HL-60 (cell line): Measurements from ENCODE around the gene ACHE.

Source experiments
- POLR2AphosphoS5 ChIP-seq: IDR thresholded peaks from 2 replicates; pipeline ENCODE4 v1.6.1; 2012; ENCODE audit warnings: low read depth
- REST ChIP-seq: IDR thresholded peaks from 2 replicates; pipeline ENCODE4 v1.6.1; 2012; ENCODE audit warnings: low read depth; ENCODE audit not compliant: insufficient replicate concordance
- TF ChIP-seq, protein P1 (sequence below): IDR thresholded peaks from one replicate; pipeline ENCODE4 v1.5.1; 2011; ENCODE audit warnings: low read length, control low read depth, inconsistent platforms; ENCODE audit not compliant: insufficient read depth

DNA sequence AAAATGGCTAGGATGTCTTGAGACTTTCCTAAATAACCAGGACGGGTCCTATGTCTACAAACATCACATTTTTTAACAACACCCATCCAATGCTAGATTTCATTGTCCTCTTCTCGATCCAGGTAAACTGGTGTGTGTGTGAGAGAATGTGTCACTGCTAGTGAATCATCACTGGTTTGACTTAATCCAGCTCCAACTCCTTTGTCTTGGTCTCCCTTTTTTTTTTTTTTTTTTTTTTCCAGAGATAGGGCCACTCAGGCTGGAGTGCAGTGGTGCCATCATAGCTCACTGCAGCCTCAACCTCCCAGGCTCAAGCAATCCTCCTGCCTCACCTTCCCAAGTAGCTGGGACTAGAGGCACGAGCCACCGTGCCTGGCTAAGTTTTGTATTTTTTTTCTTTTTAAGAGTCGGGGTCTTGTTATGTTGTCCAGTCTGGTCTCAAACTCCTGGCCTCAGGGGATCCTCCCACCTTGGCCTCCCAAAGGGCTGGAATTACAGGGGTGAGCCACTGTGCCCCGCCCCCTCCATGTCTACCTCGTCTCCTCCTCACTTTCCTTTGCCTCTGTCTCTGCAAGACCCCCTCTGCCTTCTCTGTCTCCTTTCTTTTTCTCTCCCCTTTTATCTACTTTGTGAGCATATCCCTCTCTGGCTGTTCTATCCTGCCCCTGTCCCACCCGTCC is 4.0 kb downstream of the ACHE start:
- TF ChIP-seq POLR2AphosphoS5 (no peak), REST (no peak)
- TF ChIP-seq, protein P1, sequence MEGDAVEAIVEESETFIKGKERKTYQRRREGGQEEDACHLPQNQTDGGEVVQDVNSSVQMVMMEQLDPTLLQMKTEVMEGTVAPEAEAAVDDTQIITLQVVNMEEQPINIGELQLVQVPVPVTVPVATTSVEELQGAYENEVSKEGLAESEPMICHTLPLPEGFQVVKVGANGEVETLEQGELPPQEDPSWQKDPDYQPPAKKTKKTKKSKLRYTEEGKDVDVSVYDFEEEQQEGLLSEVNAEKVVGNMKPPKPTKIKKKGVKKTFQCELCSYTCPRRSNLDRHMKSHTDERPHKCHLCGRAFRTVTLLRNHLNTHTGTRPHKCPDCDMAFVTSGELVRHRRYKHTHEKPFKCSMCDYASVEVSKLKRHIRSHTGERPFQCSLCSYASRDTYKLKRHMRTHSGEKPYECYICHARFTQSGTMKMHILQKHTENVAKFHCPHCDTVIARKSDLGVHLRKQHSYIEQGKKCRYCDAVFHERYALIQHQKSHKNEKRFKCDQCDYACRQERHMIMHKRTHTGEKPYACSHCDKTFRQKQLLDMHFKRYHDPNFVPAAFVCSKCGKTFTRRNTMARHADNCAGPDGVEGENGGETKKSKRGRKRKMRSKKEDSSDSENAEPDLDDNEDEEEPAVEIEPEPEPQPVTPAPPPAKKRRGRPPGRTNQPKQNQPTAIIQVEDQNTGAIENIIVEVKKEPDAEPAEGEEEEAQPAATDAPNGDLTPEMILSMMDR, result no peak
